GM21717 (cell line): ENCODE results near the gene AATK.

ENCODE experiments used
- ATAC-seq: cut with Tn5 transposase; IDR thresholded peaks from one replicate; pipeline ENCODE4 v1.9.1; 2021; ENCODE audit warnings: mild to moderate bottlenecking, moderate library complexity; ENCODE audit not compliant: unreplicated experiment

The AATK gene

DNA sequence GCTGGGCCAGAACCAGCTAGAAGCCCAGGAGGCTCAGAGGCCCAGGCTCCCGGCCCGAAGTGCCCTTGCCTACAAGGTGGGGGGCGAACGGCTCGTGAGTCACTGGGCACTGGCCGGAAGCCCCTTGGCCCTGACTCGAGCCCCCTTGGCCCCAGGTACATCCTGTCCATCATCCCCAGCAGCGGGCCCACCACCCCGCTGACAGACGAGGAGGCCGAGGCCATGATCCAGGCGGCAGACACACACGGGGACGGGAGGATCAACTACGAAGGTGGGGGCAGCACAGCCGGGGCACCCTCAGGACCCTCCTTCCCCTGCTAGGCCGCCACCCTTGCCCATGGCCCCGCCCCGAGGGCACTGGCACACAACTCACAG is 15.8 kb upstream of the AATK start:
- no peak for ATAC-seq

GRCh38 chr17:81180836-81181810 is 15.1 kb upstream of the AATK start:
- no peak for ATAC-seq

DNA sequence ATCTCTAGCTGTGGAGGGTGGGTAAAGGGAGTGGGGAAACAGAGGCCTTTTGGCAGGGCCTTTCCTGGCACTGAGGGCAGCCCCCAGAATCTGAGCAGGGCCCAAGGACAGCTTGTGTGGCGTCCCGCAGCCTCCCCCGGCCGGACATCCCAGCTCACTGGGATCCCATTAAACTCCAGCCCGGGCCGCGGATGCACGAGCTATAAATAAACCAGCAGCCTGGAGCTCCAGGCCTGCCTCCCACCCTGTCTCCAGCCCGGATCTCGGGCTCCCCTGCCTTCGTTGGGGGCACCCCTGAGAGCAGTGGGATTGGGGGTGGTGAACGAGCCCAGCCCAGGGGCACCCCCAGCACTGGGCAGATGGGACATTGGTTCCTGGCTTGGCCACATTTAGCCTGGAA is 13.8 kb upstream of the AATK start:
- ATAC-seq = no peak

GRCh38 chr17:81179220-81179619 is 13.2 kb upstream of the AATK start:
- no peak for ATAC-seq

DNA sequence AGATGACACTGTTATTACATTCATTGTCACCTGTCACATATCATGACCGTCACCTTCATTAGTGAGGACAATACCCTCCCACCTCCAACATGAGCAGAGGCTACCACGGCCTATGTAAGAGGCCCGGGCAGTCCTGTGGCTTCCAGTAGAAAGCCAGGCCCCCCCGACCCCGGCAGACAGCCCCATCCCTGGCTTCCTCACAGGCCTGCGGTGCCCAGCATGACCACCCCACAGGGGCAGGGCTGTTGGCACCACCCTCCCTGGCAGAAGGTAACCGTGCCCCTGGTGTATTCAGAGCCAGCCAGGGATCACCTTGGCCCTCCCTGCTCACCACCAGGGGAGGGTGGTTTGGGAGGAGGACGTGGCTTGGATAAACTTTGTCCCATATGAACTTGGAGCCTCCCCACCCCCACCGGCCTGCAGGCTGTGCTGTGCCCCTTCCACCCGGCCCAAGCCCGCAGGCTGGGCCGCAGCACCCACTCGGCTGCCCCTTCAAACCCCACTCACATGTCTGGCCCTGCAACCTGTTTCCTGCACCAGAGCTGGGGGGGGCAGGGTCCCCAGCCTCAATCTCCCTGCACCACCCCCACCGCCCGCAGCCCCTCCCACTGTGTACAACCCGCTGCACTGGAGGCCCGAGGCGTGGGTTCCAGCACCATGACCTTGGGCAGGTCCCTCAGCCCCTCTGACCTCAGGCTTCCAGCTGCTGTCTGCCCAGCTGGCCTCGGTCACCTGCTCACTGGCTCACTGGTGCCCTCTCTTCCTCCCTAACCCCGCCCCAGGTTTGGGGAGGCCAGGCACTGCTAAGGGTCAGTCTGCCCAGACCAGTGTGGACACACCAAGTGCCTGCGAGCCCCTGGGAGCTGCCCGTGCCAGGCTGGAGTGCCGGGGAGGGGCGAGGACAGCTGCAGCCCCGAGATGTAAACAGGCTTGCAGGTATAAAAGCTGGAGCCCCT is 12.4 kb upstream of the AATK start:
- no peak for ATAC-seq

DNA sequence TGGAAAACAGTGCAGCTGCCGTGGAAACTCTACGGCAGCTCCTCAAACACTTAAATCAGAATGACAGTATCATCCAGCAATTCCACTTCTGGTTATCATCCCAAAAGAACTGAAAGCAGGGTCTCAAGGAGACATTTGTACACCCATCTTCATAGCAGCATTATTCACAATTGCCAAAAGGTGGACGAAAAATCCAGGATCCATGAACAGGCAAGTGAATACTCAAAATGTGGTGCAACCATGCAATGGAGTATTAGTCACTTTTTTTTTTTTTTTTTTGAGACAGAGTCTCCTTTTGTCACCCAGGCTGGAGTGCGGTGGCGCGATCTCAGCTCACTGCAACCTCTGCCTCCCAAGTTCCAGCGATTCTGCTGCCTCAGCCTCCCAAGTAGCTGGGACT is 10.6 kb upstream of the AATK start:
- ATAC-seq = no peak

DNA sequence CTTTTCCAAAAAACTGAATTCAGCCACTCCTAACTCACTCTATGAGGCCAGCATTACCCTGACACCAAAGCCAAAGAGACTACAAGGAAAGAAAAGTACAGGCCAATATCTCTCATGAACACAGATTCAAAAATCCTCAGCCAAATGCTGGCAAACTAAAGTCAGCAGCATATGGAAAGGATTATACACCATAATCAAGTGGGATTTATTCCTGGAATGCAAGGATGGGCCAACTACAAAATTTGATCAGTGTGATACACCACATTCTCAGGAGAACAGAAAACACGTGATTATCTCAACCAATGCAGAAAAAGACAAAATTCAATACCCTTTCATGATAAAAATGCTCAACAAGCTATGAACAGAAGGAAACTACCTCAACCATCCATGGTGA is 7.7 kb upstream of the AATK start:
- ATAC-seq = no peak

GRCh38 chr17:81173052-81173761 is 7.2 kb upstream of the AATK start:
- ATAC-seq = no peak

DNA sequence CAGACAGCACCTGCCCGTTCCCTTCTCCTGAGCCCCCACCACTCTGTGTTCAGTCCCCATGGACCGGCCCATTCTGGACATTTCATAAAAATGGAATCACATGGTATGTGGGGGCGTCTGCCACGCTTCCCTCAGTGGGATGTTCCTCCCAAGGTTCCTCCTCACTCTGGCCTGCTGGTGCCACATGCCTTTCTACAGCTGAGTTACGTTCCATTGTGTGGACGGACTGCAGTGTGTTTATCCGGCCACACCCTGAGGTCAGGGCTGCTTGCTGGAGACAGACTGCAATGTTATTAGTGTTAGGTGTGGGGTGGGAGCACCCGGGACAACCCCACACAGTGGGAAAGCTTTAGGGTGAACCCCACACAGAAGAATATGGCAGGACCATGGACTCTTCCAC is 5.9 kb upstream of the AATK start:
- no peak for ATAC-seq

DNA sequence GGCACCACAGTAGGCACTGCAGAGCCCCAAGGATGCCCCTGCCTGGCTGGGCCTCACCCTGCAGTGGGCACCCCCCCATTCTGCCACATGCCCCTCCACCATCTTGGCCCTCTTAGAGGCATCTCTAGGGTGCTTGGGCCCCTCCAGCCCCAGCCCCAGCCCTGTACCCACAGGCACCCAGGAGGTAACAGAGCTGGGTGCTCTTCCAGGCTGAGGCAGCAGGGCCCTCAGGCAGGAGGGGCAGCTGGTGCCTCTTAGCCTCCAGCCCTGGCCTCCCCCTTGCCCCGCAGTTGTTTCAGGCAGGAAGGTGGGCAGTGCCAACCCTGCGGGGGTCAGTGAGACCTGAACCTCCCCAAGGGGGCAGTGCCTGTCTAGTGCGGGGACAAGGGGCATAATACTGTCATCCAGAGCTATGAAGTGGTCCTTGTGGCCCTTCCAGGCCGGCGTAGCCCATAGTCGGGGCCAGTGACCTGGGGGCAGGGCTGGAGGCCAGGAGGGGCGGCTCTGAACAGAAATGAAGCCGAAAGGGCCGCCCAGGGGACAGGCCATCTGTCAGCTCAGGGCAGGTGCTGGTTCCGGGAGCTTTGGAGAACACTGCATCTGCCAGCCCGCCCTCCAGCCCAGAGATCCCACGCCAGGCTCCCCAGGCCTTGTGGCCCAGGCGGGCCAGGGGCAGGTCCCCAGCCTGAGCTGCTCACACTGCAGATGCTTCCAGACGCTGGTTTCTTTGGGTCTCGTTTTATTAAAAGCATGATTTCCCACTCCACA is 4.9 kb upstream of the AATK start:
- no peak for ATAC-seq

GRCh38 chr17:81169870-81170309 is 3.9 kb upstream of the AATK start:
- ATAC-seq = no peak

DNA sequence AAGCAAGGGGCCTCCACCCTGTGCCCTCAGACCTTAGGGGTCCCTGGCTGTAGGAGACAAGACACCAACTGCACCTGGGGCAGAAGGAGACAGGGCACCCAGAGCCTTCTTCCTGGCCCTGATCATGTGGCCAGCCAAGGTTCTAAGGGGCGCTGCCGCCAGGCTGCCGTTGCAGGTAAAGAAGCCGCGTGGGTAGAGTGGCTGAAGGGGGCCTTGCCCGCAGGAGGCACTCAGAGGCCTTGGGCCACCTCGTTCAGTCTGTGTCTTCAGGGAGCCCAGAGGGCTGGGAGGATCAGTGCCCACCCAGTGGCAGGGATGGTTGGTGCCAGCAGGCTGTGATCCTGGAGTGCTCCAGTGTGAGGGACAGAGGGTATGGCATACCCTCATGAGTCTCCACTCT is 1.6 kb upstream of the AATK start:
- ATAC-seq = no peak

GRCh38 chr17:81167194-81167524 is 1.1 kb upstream of the AATK start:
- no peak for ATAC-seq

DNA sequence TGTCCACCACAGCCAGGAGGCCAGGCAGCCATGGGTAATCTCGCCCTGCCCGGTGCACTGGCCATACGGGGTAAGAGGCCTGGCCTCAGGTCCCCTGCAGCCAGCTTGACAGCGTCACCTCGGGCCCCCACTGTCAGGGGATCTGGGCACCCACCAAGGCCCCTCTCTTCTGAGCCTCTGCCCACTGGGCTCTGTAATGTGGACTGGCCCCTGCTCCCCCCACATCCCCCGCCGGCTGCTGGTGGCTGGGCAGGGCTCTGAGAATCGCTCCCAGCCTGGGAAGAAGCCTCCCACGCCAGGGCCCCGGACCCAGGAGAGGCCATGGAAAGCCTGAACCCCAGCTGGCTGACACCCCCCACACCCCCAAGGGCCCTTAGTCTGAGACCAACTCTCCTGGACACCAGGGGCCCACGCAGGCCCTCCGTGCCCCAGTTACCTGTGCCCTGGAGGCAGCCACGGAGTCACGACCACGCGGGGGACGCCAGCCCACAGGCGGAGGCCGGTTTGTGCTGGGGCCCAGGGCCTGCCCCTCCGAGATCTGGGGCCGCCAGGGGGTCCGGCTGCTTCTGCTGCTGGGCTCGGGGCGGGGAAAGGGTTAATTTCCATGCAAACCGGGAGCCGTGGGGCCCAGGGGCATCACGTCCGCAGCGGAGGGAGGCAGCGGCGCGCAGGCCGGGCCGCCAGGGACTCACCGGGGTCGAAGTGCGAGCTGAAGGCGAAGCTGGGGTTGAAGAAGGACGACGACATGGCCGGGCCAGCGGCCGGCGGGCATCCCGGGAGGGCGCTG is 582 bp downstream of the AATK start, which contains the start of gene PVALEF:
TSS of gene PVALEF (plus strand) at position 262 of the 787 bp plus-strand sequence. CDS start 15,720 bp downstream, outside the sequence.
- ATAC-seq = no peak

- no peak for ATAC-seq
Observed at GRCh38 chr17:81164371-81165245, 1.4 kb downstream of the AATK start.

DNA sequence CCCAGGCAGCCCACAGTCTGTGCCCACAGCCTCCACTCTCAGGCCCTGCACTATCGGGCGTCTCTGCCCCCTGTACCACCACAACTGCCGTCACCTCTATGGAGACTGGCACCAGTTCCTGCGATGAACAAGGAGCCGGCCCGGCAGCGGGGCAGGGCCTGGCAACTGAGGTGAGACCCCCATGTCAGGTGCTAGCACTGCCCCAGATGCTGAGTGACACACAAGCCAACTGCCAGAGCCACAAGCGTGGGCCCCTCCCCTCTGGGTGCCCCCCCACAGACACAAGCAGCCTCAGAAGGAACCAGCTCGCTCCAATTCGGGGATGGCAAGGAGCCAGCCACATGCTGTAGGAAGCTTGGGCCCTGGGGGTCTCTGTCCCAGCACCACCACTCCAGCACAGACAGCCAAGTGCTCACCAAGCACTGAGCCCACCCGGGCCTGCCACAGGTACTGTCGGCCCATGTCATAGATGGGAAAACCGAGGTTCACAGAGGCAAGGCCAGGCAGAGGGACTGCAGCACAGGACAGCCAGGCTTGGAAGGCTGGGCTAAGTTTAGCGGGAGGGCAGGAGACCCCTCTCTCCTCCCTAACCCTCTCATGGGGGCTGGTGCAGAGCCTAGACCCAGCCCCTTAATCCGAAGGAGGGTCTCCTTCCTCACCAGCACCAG is 2.2 kb downstream of the AATK start:
- ATAC-seq = no peak

DNA sequence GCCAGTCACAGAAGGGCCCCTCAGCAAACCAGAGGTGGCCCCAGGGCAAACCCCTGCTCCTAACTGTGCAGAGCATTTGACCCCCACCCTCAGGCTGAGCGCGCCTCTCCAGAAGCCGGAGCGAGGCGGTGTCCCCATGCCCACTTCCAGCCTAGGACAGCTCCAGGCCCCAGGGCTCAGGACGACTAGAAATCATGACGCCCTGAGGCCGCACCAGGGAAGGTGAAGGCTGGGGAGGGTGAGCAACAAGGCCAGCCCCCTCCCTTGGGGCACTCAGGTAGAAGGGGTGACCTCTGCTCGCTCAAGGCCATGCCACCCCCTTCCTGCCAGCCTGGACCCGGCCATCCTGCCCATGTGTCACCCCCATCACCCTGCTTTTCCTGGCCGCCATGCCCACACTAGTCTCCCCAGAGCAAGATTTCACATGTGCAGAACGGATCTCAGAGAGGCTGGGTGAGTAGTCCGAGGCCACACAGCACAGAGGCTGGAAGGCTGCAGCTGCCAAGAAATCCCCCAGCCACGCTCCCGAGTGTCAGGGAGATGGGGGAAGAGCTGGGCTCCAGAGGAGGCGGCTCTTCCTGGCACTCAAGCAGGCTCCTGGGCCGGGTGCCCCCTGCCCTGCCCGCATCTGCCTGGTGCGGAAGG is 2.8 kb downstream of the AATK start:
- no peak for ATAC-seq
